Endometrial microvascular endothelial cells (primary cell): Measurements from ENCODE around the gene FIGN. TPM values are rescaled to one million over a fixed set of nuclear protein-coding genes. Genes with fewer than 3 reads are reported as not detected.

ENCODE experiments used
- in situ Hi-C: cut with HindIII; loops from 2 replicates; pipeline ENCODE4 v1.10.0; 2017; ENCODE audit warnings: low sequenced_read_pairs, low pct_unique_long_range_greater_than_20kb; ENCODE audit errors: inconsistent ontology term
- total RNA-seq: library from RNA; depleted of rRNA; stranded (reverse); fragments of >200 nt; gene quantifications from one replicate; pipeline ENCODE4 v1.2.3, GENCODE V29; 2015; ENCODE audit errors: inconsistent ontology term

FIGN gene
- total RNA-seq, 1 donor from 2014 or later, result 1.7 TPM

DNA sequence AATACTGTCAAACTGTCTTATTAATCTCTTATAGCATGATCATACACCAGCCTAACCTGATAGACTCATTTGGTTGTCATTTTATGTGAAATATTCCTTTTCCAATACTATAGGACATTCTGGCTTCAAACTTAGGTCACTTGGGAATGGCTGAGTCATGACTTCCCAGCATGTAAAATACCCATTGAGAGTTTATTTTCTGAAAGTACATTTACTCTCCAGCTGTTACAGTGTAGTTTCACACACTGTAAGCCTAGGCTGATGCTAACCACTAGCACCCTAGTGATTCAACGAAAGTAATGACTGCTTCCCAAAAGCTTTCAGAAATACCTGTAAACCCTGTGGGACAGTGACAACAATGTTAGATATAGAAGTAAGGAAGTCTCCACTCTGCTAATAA lies 93.8 kb downstream of the FIGN start:
- in situ Hi-C loops, result no loop called here

DNA sequence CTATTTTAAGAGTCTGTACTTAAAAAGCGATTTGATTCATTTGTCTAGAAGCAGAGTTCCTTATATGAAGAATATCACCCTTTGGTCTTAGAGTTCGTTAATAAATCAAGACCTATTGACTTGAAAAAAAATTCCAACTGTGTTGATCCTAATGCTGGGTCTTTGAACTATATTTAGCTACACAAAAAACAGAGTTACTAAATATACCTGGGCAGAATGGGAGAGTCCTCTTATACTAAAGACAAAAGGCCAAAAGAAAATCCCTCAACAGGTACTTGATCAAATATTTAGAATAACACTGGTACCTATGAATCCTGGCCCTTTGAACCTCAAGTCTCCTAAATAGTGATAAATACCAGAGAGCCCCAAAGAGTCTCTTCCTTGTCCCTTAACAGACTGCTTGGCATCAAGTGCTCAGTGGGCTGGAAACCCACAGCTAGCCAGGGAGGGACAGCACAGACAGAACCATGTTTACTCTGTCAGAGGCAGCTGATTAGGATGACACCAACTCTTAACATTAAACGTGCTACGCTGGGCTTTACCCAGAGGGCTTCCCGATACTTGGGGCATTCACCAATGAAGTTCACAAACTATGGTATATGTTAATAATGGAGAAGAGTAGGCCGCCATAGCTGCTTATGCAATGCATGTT lies 95.1 kb downstream of the FIGN start:
- in situ Hi-C loops, result no loop called here

DNA sequence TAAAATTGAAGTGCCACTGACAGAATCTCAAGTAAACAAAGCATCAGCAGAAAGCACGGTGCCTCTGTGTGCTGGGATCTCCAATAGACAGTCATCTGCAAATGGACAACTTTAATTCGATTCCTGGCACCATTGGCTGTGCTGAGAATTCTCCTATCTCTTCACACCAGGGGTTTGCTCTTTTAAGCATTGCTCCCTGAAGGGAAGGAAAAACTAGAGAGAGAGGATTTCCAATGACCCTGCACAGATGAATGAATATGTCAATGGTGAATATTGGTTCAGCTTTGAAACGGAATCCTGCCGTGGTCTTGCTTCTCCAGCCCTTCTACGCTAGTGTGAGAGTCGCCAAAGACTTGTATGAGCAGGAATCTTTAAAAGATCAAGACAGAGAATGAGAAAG lies 97.9 kb downstream of the FIGN start:
- in situ Hi-C loops, result no loop called here

DNA sequence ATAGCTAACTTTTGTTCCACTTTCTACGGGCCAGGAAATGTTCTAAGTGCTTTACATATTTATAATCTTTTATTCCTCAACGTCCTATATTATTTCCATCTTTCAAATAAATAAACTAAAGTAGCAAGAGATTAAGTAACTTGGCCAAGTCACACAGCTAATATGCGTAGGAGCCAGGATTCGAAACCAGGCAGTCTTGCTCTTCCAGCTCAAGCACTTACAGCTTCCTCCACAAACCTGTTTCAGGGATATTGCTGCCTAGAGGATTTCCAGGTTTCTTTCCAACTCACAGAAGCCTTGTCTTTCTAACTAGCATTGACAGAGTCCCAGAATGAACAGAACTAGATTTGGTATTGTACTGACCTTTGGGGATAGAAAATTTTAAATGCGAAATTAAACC lies 102.5 kb downstream of the FIGN start:
- in situ Hi-C loops, result no loop called here

DNA sequence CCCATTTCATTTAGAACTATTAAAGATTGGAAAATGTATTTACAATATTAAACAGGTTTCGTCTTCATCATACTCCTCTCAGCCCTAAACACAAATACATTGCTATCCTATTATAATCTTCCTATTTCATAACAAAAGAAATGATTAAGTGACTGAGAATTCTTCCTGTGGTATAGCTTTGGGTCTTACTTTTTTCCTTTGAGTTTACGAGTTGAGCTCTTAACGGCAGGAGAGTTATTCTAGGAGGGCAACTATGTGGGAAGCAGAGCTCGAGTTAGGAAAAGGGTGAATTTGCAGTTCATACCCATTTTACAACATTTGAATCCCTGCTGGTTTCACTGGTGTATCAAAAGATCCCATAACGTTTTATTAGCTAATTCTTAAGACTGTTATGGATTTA lies 105.0 kb downstream of the FIGN start:
- in situ Hi-C loops, result no loop called here

DNA sequence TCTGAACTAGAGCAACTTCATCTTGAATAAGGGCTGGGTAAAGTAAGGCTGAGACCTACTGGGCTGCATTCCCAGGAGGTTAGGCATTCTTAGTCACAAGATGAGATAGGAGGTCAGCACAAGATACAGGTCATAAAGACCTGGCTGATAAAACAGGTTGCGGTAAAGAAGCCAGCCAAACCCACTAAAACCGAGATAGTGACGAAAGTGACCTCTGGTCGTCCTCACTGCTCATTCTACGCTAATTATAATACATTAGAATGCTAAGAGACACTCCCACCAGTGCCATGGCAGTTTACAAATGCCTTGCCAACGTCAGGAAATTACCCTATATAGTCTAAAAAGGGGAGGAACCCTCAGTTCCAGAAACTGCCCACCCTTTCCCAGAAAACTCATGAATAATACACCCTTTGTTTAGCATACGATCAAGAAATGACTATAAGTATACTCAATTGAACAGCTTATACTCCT lies 109.1 kb downstream of the FIGN start:
- in situ Hi-C loops, result no loop called here

DNA sequence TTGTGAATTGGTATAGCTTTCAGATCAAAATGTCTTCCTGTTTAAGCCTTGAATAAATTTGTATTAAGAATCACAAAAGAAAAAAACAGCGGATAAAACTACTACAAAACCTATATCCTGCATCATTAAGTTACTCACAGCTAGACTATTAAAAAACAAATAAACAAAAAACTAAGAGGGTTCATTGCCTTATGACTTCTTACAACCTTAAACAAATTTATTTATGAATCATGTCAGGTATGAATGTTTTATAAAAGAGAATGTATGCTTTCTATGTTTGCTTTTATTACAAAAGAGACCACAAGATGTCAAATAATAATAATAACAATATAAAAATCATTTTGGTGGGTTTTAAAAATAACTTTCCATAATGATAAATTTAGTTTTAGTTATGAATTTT lies 109.6 kb downstream of the FIGN start:
- in situ Hi-C loops, result no loop called here

DNA sequence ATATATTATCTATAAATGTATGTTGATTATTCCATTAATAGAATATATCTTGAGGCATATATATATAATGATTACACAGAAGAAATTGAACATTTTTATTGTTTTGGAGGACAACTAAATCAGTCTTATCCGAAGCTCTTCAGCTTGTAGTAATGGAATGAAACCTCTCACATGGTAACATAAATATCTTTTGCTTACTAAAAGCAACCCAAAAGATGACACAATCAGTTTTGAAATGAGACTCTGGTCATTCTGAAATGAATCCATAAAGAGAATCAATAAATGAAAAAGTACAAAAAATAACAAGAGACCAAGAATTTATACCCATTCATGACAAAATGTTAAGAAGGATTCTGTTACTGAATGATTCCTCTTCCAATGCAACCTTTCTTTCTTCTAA lies 110.2 kb downstream of the FIGN start:
- in situ Hi-C loops, result no loop called here

DNA sequence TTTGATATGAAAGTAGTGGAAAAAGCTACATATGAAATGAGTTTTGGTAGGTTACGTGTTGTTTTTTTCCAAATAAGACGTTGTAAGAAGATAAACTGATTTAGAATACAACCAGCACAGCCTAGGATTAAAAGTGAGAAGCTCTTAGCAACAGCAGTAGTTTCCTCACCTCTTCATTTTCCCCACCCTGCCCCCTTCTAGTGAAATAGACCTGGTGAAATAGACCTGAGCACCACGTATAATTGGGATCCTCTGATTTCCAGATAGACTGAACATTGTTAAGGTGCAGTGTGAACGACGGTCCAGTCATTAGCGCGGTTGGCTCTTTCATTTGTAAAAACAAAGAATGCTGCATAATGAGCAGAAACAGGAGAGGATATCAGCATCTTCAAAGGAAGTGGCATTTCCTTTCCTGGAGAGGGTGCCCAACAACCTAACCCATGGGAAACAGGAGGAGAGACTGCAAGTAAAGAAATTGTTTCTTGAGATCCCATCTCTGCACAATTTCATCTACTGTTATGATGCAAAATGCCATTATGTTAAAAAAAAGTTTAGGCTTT lies 114.3 kb downstream of the FIGN start:
- in situ Hi-C loops, result no loop called here

DNA sequence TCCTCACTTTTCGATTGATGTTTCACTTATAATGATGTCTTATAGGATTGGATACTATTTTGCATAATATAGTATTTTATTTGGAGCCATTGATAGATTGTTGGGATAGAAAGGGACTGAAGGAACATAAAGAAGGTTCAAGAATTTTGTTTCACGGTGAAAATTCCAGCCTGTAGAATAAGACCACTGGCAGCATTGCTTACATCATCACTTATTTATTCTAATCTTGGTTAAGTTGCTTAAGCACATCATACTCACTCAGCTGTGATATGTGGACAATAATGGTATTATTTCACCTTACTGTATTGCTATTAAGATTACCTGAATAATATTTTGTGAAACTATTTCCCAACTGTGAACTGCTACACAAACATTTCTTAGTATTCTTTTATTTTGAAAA lies 118.3 kb downstream of the FIGN start:
- in situ Hi-C loops, result no loop called here

DNA sequence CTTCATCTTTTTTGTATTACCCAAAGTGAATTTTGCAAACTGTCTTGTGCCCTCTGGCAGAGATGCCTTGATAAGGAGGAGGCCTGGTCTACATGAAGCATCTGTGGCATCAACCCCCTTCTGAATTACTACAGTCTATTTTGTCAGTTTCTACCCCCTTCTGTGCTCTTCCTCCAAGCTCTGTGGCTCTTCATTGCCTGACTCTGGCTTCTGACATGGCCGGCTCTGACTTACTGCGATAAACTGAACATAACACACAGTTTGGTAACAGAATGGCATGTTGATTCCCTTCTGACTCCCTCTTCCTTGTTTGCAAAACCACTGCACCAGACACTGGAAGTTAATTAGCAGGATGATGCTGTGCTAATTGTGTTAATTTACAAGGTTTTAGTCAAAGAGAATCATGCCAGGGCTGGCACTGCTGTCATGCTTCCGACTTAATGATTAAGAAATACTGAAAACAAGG lies 122.5 kb downstream of the FIGN start:
- in situ Hi-C loops, result no loop called here

DNA sequence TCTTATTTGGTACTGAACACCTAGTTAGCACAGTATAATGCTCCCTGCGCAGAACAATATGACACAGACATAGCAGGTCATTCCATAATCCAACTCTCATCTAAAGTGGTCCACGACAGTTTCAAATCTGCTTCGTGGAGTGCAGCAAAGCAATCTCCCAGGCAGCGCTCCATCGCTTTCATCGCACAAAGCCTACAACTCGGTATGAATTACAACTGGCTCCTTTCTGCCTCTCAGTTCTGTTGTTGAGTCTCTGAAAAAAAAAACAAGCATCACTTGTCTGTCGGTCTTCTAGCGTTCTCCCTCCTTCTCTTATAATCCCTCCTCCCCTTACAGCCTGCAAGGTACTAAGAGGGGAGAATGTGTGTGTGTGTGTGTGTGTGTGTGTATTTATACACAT lies 123.5 kb downstream of the FIGN start:
- in situ Hi-C loops, result no loop called here

DNA sequence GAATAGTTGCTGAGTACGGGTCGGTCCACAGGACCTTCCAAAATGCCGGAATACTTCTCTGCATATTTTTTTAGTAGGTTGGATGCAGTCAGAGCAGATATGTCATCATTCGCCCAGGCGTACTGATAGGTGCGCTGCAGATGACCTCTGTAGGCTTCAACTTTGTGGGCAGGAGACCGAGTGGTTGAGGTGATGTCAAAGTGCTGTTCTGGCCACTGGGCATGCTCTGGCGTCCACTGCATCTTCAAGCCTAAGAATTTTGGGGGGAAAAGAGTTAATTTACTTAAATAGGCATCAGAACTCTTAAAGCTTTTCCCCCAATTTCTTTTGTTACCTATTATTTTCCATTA lies 124.3 kb downstream of the FIGN start:
- in situ Hi-C loops, result no loop called here

DNA sequence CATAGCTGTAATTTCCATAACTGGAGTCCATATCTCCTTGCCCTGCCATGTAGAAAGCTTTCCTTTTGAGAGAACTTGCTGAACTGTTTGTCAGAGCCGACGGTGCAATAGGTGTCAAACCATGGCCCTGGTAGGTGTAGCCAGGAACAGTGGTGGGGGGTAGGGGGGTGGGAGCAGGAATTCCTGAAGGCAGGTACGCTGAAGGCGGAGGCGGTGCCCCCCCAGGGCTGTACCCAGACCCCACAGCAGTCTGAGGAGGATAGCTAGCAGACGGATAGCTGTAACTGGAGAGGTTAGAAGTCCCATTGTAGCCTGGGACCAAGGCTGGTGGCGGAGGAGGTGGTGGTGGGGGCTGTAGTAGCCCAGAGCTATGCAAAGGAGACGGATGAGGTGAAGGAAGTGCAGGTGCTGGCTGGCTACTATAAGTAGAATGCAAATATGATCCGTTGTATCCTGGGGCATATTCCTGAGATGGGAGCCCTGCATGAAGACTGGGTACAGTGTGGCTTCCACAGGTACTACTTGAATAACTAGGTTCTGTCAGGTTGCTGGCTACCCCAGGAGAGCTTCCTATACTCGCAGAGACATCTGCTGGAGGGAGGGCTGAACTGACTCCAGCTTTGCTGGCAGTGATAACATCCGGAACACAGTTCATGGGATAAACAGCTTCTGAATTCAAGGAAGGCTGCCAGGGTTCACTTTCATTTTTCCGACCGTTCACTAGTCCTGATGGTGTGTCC lies 124.8 kb downstream of the FIGN start:
- in situ Hi-C loops, result no loop called here

DNA sequence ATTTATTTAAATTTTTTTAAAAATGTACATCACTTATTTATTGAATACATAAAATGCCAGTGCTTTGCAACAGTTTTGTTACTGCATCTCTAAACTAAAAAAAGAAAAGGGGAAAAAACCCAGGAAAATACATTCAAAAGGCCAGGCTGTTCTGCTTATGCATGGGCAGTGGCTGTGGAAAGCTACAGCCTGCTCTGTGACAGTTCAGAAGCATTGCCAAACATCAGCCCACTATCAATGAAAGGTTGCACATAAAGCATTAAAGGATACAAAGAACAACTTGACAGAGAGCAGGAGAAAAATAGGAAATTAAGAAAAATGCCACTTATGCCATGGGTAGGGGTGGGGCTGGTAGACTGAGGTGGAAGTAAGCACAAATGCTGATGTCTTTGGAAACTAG lies 128.2 kb downstream of the FIGN start:
- in situ Hi-C loops, result no loop called here

DNA sequence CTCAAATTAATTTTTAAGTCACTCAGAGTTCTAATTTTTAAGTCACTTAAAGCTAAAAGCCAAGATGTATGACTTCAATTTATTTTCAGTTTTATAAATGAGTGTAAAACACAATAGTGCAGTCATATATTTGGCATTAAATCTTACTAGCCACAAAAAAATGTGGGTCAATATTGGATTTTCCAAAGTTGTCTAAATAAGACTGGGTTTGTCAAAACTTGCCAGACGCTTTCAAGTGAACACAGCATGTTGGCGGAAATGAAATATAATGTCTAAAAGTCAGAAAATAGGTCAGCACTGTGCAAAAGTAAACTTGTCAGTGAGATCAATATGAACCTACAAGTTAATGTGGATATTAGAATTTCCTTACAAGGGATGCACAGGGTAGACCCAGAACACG lies 128.9 kb downstream of the FIGN start:
- in situ Hi-C loops, result no loop called here

DNA sequence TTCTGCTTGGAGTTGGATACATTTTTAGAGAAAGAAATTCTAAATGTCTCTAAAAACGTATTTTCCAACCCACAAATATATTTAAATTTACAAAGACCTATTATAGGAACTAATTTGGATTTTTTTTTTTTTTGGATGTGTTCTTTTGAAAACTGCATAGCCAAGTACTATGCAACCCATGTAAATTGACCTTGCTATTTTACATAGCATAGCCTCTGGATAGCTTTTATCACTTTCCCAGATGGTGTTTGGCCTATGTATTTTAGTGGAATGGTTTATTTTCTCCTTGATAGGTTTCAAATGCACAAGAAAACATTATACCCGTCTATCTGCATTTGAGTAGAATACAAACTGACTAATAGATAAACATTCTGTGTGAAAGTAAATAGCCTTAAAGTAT lies 130.0 kb downstream of the FIGN start:
- in situ Hi-C loops, result no loop called here

DNA sequence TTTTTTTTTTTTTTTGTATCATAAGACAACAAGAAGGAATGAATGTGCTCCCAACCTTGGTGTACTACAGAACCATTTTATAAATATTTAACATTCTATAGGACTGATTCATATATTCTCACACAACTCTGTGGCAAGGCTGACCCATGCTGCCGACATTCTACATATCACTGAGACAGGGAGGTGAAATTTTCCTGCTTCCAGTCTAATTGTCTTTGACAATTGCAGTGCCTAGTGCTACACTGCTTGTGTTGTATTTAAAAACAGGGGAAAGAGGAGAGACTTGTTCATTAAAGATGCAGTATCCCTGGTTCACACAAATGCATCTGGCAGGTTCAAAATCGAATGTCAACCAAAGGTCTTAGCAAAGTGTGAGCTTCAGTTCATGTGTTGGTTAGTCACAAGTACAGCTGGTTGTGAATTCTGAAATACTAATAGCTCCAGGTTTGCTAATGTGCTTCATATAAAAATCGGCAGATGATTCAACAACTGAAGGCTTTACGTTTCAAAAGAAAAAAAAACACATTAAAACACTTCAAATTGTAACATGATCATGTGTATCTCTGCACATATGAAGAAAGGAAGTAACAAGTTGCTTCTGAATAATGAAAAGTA lies 130.8 kb downstream of the FIGN start:
- in situ Hi-C loops, result no loop called here

DNA sequence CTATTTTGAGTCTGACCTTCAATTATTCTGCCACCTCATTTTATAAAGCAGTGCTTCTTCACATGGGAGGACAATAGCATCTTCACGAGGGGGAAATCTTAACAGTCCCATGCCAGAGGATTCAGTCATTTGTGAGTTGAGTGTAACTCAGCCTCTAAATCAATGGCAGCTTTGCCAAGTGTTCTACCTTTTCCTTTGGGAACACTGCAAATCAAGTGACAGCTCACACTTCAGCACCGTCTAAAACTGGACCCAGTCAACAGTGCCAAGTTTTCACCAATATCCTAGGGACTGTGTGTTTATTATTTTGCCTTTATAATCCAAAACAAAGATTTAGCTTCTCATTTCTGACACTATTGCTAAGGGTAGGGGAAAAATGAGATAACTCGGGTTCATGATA lies 133.6 kb downstream of the FIGN start:
- in situ Hi-C loops, result no loop called here

DNA sequence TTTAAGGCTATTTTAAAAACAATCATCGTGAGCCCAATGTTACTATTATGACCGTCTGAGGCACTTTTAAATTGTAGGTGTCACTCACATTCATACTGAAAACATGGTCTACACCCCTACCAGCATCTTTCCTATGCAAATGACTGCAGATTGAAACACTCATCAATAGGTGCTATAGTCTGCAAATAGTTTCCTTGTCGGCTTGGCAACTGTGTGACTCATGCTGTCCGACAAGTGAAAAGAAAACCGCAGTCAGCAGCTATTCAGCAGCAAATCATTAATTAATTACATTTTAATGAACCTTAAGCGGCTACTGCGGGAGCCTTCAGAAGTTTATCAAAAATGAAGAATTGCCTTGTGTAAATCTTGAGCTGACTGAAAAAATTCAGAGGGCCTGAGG lies 134.4 kb downstream of the FIGN start:
- in situ Hi-C loops, result no loop called here
